Mesodermal cell (in vitro differentiated cells): ENCODE measurements around the gene MOV10L1.

Source experiments
- H3K27ac ChIP-seq: 2 replicates; pipeline ENCODE4 v1.7.0; 2013; ENCODE audit warnings: mild to moderate bottlenecking, low read depth, low read length, moderate library complexity; ENCODE audit not compliant: severe bottlenecking
- H3K36me3 ChIP-seq: 2 replicates; pipeline ENCODE4 v1.7.1; 2013; ENCODE audit warnings: mild to moderate bottlenecking, low read length, moderate library complexity; ENCODE audit not compliant: control insufficient read depth, insufficient read depth
- H3K4me1 ChIP-seq: one replicate; pipeline ENCODE4 v1.7.1; 2013; ENCODE audit warnings: mild to moderate bottlenecking, low read length; ENCODE audit not compliant: insufficient read depth, control insufficient read depth, poor library complexity, severe bottlenecking
- H3K4me3 ChIP-seq: 2 replicates; pipeline ENCODE4 v1.7.0; 2013; ENCODE audit warnings: low read length, control low read depth, mild to moderate bottlenecking; ENCODE audit not compliant: insufficient read depth, poor library complexity, severe bottlenecking; ENCODE audit errors: extremely low read depth
- H3K9me3 ChIP-seq: 2 replicates; pipeline ENCODE4 v1.7.1; 2013; ENCODE audit warnings: mild to moderate bottlenecking, low read length, moderate library complexity; ENCODE audit not compliant: control insufficient read depth
- WGBS, 2 experiments: methylation state at CpG; one replicate each; pipeline ENCODE4 v1.1.5; 2013; ENCODE audit warnings: missing lambda C conversion rate in 2 of 2; ENCODE audit not compliant: insufficient coverage in 2 of 2; 5-methylcytosine and 5-hydroxymethylcytosine counted together

MOV10L1 gene

GRCh38 chr22:50174382-50175190 is 84.8 kb downstream of the MOV10L1 start:
- Histone ChIP-seq H3K4me1 (peaks cover 3% of the 10 kb centered on the region), H3K36me3 (no peaks in the 10 kb centered on the region), H3K27ac (no peak overlapping the region), H3K9me3 (no peaks in the 10 kb centered on the region), H3K4me3 (no peak overlapping the region)
- 89 to 90% methylated on average over 22 to 27 of the region's 27 CpGs for WGBS, 2 experiments

- Histone ChIP-seq H3K27ac (no peak overlapping the region), H3K36me3 (no peaks in the 10 kb centered on the region), H3K4me1 (peaks cover 3% of the 10 kb centered on the region), H3K4me3 (no peak overlapping the region), H3K9me3 (no peaks in the 10 kb centered on the region)
- WGBS, 2 experiments, result 76 to 94% methylated on average over 4 to 5 of the region's 6 CpGs
Observed at GRCh38 chr22:50175191-50175461, 85.3 kb downstream of the MOV10L1 start.

GRCh38 chr22:50175921-50176849 is 86.4 kb downstream of the MOV10L1 start:
- no peaks in the 10 kb centered on the region for H3K36me3 ChIP-seq
- no peaks in the 10 kb centered on the region for H3K9me3 ChIP-seq
- H3K4me3 ChIP-seq, result no peak overlapping the region
- 87 to 92% methylated on average over 21 to 22 of the region's 27 CpGs for WGBS, 2 experiments
- H3K27ac ChIP-seq, result no peak overlapping the region
- H3K4me1 ChIP-seq, result peaks cover 3% of the 10 kb centered on the region

- WGBS, 2 experiments, result 96 to 97% methylated on average over 71 to 74 of the region's 76 CpGs
- H3K4me1 ChIP-seq, result peaks cover 3% of the 10 kb centered on the region
- H3K27ac ChIP-seq, result no peak overlapping the region
- no peaks in the 10 kb centered on the region for H3K36me3 ChIP-seq
- H3K4me3 ChIP-seq, result no peak overlapping the region
- H3K9me3 ChIP-seq, result no peaks in the 10 kb centered on the region
Observed at GRCh38 chr22:50176850-50177536, 87.2 kb downstream of the MOV10L1 start.

GRCh38 chr22:50177537-50178470 is 88.0 kb downstream of the MOV10L1 start:
- H3K36me3 ChIP-seq, result no peaks in the 10 kb centered on the region
- H3K27ac ChIP-seq, result no peak overlapping the region
- H3K4me1 ChIP-seq, result peaks cover 3% of the 10 kb centered on the region
- no peaks in the 10 kb centered on the region for H3K9me3 ChIP-seq
- 95 to 97% methylated on average over 42 to 98 of the region's 98 CpGs for WGBS, 2 experiments
- no peak overlapping the region for H3K4me3 ChIP-seq

GRCh38 chr22:50178471-50178864 is 88.7 kb downstream of the MOV10L1 start:
- no peak overlapping the region for H3K4me3 ChIP-seq
- H3K36me3 ChIP-seq, result no peaks in the 10 kb centered on the region
- H3K4me1 ChIP-seq, result peaks cover 3% of the 10 kb centered on the region
- no peak overlapping the region for H3K27ac ChIP-seq
- no peaks in the 10 kb centered on the region for H3K9me3 ChIP-seq
- WGBS, 2 experiments, result 91 to 97% methylated on average over 12 to 22 of the region's 22 CpGs

- WGBS, 2 experiments, result 90 to 95% methylated on average over 57 to 58 of the region's 64 CpGs
- H3K4me1 ChIP-seq, result peaks cover 3% of the 10 kb centered on the region
- H3K36me3 ChIP-seq, result no peaks in the 10 kb centered on the region
- H3K4me3 ChIP-seq, result no peak overlapping the region
- H3K27ac ChIP-seq, result no peak overlapping the region
- no peaks in the 10 kb centered on the region for H3K9me3 ChIP-seq
Observed at GRCh38 chr22:50178871-50179869, 89.4 kb downstream of the MOV10L1 start.

GRCh38 chr22:50179937-50180726 is 90.3 kb downstream of the MOV10L1 start:
- H3K4me1 ChIP-seq, result peaks cover 8% of the 10 kb centered on the region
- no peaks in the 10 kb centered on the region for H3K9me3 ChIP-seq
- no peaks in the 10 kb centered on the region for H3K36me3 ChIP-seq
- no peak overlapping the region for H3K4me3 ChIP-seq
- 92 to 94% methylated on average over 36 to 38 of the region's 39 CpGs for WGBS, 2 experiments
- H3K27ac ChIP-seq, result no peak overlapping the region
